ENCODE measurements around the gene CCDC179. TPM values are rescaled to one million over a fixed set of nuclear protein-coding genes. Genes with fewer than 3 reads are reported as not detected.

The CCDC179 gene
- total and polyA plus RNA-seq, 9 of the 15 experiments (the other 6 are each of a cell fraction or from before 2014, with no cell fraction given) = not detected

DNA sequence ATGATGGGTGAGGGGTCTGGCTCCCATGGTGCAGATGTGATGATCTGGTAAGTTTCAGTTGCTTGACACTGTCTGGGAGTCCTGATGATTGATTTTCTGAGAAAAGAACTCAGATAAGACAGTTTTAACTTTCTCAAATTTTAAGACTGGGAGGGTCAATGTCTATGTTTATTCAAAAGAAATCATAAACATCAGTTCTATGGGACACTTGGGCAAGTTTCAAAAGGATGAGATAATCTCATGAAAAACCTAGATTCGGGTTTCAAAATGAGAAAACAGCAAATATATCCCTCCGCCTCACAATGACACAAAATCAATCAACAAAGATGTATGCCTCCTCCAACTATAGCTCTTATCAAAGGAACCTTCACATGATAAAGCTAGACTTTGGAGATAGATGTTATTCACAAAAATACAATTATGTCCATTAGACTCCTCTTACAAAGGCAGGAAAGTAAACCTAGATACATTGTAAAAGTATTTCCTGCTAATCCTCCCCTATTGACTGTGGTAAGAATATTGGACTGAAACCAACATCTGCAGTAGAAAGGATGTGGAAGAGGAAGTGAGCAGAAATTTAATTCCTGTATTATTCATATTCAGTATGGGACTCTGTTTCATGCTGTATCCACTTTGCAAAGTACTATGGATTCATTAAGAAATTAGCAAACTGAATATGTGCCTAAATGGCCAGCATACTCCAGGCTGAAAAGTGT lies 52.3 kb downstream of the CCDC179 start:
- no peaks in the 10 kb centered on the region for H3K79me2 ChIP-seq (ENCODE audit: control insufficient read depth, insufficient read depth, low read length)
- H3K27ac ChIP-seq (ENCODE audit: extremely low read depth, low read depth, low read length) = no peak overlapping the region
- H3K9ac ChIP-seq (ENCODE audit: insufficient read depth in 1 of 2, low read depth in 2 of 2, low read length in 2 of 2) = no peak overlapping the region
- no peak overlapping the region for H2AFZ ChIP-seq (ENCODE audit: low read depth, low read length)
- ChIA-PET CTCF (ENCODE audit: low intra/inter-chr PET ratio) (no interaction called here), POLR2A (no interaction called here)
- no peak overlapping the region for H3K4me2 ChIP-seq (ENCODE audit: insufficient read depth, low read length)
- H3K9me1 ChIP-seq (ENCODE audit: control insufficient read depth, insufficient read depth, low read length) = no peaks in the 10 kb centered on the region
- no peaks in the 10 kb centered on the region for H3K9me3 ChIP-seq (replicated peaks; ENCODE audit: control insufficient read depth, insufficient read depth, low read depth, low read length)
- H3K27me3 ChIP-seq (ENCODE audit: control insufficient read depth in 2 of 2, insufficient read depth in 2 of 2, low read length in 2 of 2) = no peaks in the 10 kb centered on the region
- no peak overlapping the region for H3K4me3 ChIP-seq
- no TSS peak for BruUV-seq (replicated peaks)
- ATAC-seq (no peak), FAIRE-seq (no peak), DNase-seq (ENCODE audit: extremely low read depth in 1 of 4, low spot score in 3 of 4) (no peak)
- WGBS (ENCODE audit: insufficient coverage, low coverage, missing lambda C conversion rate) = 30% methylated on average over 2 of the region's 2 CpGs
- no peaks in the 10 kb centered on the region for H4K20me1 ChIP-seq (replicated peaks; ENCODE audit: control insufficient read depth, insufficient read depth, low read length)
- in situ Hi-C loops (cut with MboI) (no loop called here), intact Hi-C loops (cut with micrococcal nuclease) (no loop called here)
- no peaks in the 10 kb centered on the region for H3K36me3 ChIP-seq (ENCODE audit: control insufficient read depth, insufficient read depth, low read length)
- H3K4me1 ChIP-seq (replicated peaks in 1 of 2; ENCODE audit: control insufficient read depth in 2 of 2, insufficient read depth in 2 of 2, low read length in 2 of 2) = no peaks in the 10 kb centered on the region
- TF ChIP-seq MAZ (CRISPR knock-in tag; conservative IDR thresholded peaks at IDR 0.05 in 1 of 2, IDR thresholded peaks at IDR 0.05 in 1 of 2) (no peak), KLF1 (tag; IDR thresholded peaks at IDR 0.05) (no peak), KLF16 (IDR thresholded peaks at IDR 0.05) (no peak), ZBTB11 (CRISPR knock-in tag; IDR thresholded peaks at IDR 0.05) (no peak), FOXO4 (CRISPR knock-in tag; IDR thresholded peaks at IDR 0.05) (no peak)
- TF ChIP-seq, protein P1, sequence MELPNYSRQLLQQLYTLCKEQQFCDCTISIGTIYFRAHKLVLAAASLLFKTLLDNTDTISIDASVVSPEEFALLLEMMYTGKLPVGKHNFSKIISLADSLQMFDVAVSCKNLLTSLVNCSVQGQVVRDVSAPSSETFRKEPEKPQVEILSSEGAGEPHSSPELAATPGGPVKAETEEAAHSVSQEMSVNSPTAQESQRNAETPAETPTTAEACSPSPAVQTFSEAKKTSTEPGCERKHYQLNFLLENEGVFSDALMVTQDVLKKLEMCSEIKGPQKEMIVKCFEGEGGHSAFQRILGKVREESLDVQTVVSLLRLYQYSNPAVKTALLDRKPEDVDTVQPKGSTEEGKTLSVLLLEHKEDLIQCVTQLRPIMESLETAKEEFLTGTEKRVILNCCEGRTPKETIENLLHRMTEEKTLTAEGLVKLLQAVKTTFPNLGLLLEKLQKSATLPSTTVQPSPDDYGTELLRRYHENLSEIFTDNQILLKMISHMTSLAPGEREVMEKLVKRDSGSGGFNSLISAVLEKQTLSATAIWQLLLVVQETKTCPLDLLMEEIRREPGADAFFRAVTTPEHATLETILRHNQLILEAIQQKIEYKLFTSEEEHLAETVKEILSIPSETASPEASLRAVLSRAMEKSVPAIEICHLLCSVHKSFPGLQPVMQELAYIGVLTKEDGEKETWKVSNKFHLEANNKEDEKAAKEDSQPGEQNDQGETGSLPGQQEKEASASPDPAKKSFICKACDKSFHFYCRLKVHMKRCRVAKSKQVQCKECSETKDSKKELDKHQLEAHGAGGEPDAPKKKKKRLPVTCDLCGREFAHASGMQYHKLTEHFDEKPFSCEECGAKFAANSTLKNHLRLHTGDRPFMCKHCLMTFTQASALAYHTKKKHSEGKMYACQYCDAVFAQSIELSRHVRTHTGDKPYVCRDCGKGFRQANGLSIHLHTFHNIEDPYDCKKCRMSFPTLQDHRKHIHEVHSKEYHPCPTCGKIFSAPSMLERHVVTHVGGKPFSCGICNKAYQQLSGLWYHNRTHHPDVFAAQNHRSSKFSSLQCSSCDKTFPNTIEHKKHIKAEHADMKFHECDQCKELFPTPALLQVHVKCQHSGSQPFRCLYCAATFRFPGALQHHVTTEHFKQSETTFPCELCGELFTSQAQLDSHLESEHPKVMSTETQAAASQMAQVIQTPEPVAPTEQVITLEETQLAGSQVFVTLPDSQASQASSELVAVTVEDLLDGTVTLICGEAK (IDR thresholded peaks at IDR 0.05) = no peak
- TF ChIP-seq, protein P1 (CRISPR knock-in tag; IDR thresholded peaks at IDR 0.05) = no peak
